H9 (cell line): ENCODE data around the gene SUPT20H. TPM values are rescaled to one million over a fixed set of nuclear protein-coding genes. Genes with fewer than 3 reads are reported as not detected.

Experiments used
- DNase-seq: peaks from one replicate; pipeline ENCODE4 v3.0.0-alpha.2; 2017
- H2AFZ ChIP-seq: one replicate; pipeline ENCODE4 v1.6.1; 2013; ENCODE audit warnings: mild to moderate bottlenecking, low read length, control low read depth, moderate library complexity
- H2AK5ac ChIP-seq: 2 replicates; pipeline ENCODE4 v1.6.1; 2013; ENCODE audit warnings: low read length, control low read depth, mixed read lengths; ENCODE audit not compliant: insufficient read length
- H2BK120ac ChIP-seq: one replicate; pipeline ENCODE4 v1.6.1; 2013; ENCODE audit warnings: low read depth, mild to moderate bottlenecking, low read length, control low read depth, inconsistent platforms; ENCODE audit not compliant: poor library complexity, severe bottlenecking
- H2BK12ac ChIP-seq: 2 replicates; pipeline ENCODE4 v1.6.1; 2013; ENCODE audit warnings: low read length, control low read depth, mixed read lengths, low read depth; ENCODE audit not compliant: insufficient read length
- H2BK15ac ChIP-seq: 2 replicates; pipeline ENCODE4 v1.6.1; 2013; ENCODE audit warnings: low read depth, low read length, control low read depth
- H2BK20ac ChIP-seq: one replicate; pipeline ENCODE4 v1.6.1; 2013; ENCODE audit warnings: low read depth, mild to moderate bottlenecking, low read length, control low read depth, inconsistent platforms; ENCODE audit not compliant: poor library complexity, severe bottlenecking
- H2BK5ac ChIP-seq: 2 replicates; pipeline ENCODE4 v1.6.1; 2013; ENCODE audit warnings: low read length, control low read depth, mixed read lengths; ENCODE audit not compliant: insufficient read length
- H3K14ac ChIP-seq: 2 replicates; pipeline ENCODE4 v1.6.1; 2013; ENCODE audit warnings: low read length, control low read depth; ENCODE audit not compliant: insufficient read depth
- H3K18ac ChIP-seq: 2 replicates; pipeline ENCODE4 v1.6.1; 2013; ENCODE audit warnings: low read depth, mild to moderate bottlenecking, mixed read lengths, low read length, control low read depth; ENCODE audit not compliant: insufficient read length
- H3K23ac ChIP-seq: 2 replicates; pipeline ENCODE4 v1.6.1; 2013; ENCODE audit warnings: low read length, control low read depth, mixed read lengths, low read depth; ENCODE audit not compliant: insufficient read length
- H3K23me2 ChIP-seq: 2 replicates; pipeline ENCODE4 v1.6.1; 2013; ENCODE audit warnings: low read depth, mild to moderate bottlenecking, mixed read lengths, low read length, control low read depth; ENCODE audit not compliant: insufficient read length, poor library complexity, severe bottlenecking
- H3K27ac ChIP-seq: 2 replicates; pipeline ENCODE4 v1.5.1; 2013; ENCODE audit warnings: low read length, control low read depth, mixed read lengths, low read depth; ENCODE audit not compliant: insufficient read length
- H3K27me3 ChIP-seq: 2 replicates; pipeline ENCODE4 v1.6.1; 2013; ENCODE audit warnings: low read length, control low read depth, inconsistent platforms; ENCODE audit not compliant: insufficient read depth
- H3K4ac ChIP-seq: 2 replicates; pipeline ENCODE4 v1.6.1; 2013; ENCODE audit warnings: low read depth, mild to moderate bottlenecking, control low read depth, inconsistent platforms, low read length, moderate library complexity
- H3K4me1 ChIP-seq: 2 replicates; pipeline ENCODE4 v1.6.1; 2013; ENCODE audit warnings: low read length, control low read depth, inconsistent platforms; ENCODE audit not compliant: insufficient read depth
- H3K4me2 ChIP-seq: 2 replicates; pipeline ENCODE4 v1.6.1; 2013; ENCODE audit warnings: low read length, control low read depth, mixed read lengths; ENCODE audit not compliant: insufficient read length, insufficient read depth
- H3K56ac ChIP-seq: 2 replicates; pipeline ENCODE4 v1.6.1; 2013; ENCODE audit warnings: low read depth, mild to moderate bottlenecking, mixed read lengths, low read length, control low read depth; ENCODE audit not compliant: insufficient read length
- H3K79me1 ChIP-seq: 2 replicates; pipeline ENCODE4 v1.6.1; 2013; ENCODE audit warnings: low read depth, mild to moderate bottlenecking, moderate library complexity, low read length, control low read depth, inconsistent platforms; ENCODE audit not compliant: insufficient read depth, poor library complexity, severe bottlenecking
- H3K79me2 ChIP-seq: 2 replicates; pipeline ENCODE4 v1.6.1; 2013; ENCODE audit warnings: low read length, control low read depth, inconsistent platforms; ENCODE audit not compliant: insufficient read depth
- H3K9ac ChIP-seq: 2 replicates; pipeline ENCODE4 v1.6.1; 2013; ENCODE audit warnings: low read length, control low read depth, mixed read lengths; ENCODE audit not compliant: insufficient read length; ENCODE audit errors: extremely low read depth
- H3K9me3 ChIP-seq: one replicate; pipeline ENCODE4 v1.6.1; 2013; ENCODE audit warnings: low read depth, low read length, inconsistent platforms; ENCODE audit not compliant: control insufficient read depth
- H3T11ph ChIP-seq: one replicate; pipeline ENCODE4 v1.6.1; 2013; ENCODE audit warnings: mild to moderate bottlenecking, low read length, control low read depth, inconsistent platforms
- H4K20me1 ChIP-seq: one replicate; pipeline ENCODE4 v1.6.1; 2013; ENCODE audit not compliant: control insufficient read depth, insufficient read length, insufficient read depth
- H4K5ac ChIP-seq: 2 replicates; pipeline ENCODE4 v1.6.1; 2013; ENCODE audit warnings: low read depth, mild to moderate bottlenecking, mixed read lengths, low read length, control low read depth; ENCODE audit not compliant: insufficient read length
- H4K8ac ChIP-seq: replicated peaks from 2 replicates; pipeline ENCODE4 v1.6.1; 2013; ENCODE audit warnings: low read length, control low read depth, mixed read lengths, low read depth; ENCODE audit not compliant: insufficient read length
- H4K91ac ChIP-seq: 2 replicates; pipeline ENCODE4 v1.6.1; 2013; ENCODE audit warnings: low read depth, mild to moderate bottlenecking, moderate library complexity, mixed read lengths, low read length, control low read depth; ENCODE audit not compliant: insufficient read length
- H3K27ac Mint-ChIP-seq, 3 experiments: 2 replicates in 2 of 3; 3 replicates in 1 of 3; pipeline ENCODE4 v1.8.0; 2020 to 2021; ENCODE audit warnings: mixed read lengths in 3 of 3, mild to moderate bottlenecking in 1 of 3, moderate library complexity in 1 of 3
- H3K27me3 Mint-ChIP-seq: 2 replicates; pipeline ENCODE4 v1.8.0; 2021; ENCODE audit warnings: low read depth, mild to moderate bottlenecking, moderate library complexity, mixed read lengths
- H3K36me3 Mint-ChIP-seq, 3 experiments: 2 replicates in 2 of 3; 3 replicates in 1 of 3; pipeline ENCODE4 v1.8.0; 2020 to 2021; ENCODE audit warnings: low read depth in 3 of 3, mixed read lengths in 3 of 3; ENCODE audit not compliant: insufficient read depth in 1 of 3
- H3K4me1 Mint-ChIP-seq, 2 experiments: 2 replicates each; pipeline ENCODE4 v1.8.0; 2020; ENCODE audit warnings: mixed read lengths in 2 of 2
- H3K4me3 Mint-ChIP-seq, 2 experiments: 2 replicates in 1 of 2; 3 replicates in 1 of 2; pipeline ENCODE4 v1.8.0; 2020 to 2021; ENCODE audit warnings: mild to moderate bottlenecking in 2 of 2, mixed read lengths in 2 of 2, moderate library complexity in 1 of 2
- H3K9me3 Mint-ChIP-seq, 2 experiments: 2 replicates in 1 of 2; 3 replicates in 1 of 2; pipeline ENCODE4 v1.8.0; 2020; ENCODE audit warnings: mild to moderate bottlenecking in 2 of 2, mixed read lengths in 2 of 2, moderate library complexity in 1 of 2
- WGBS: extraction: QIAGEN DNeasy Blood & Tissue Kit; methylation state at CpG from one replicate; pipeline ENCODE4 v1.1.7; 2013; ENCODE audit warnings: missing lambda C conversion rate, low lambda C conversion rate, mixed read lengths; ENCODE audit not compliant: insufficient read length; ENCODE audit errors: extremely low coverage; 5-methylcytosine and 5-hydroxymethylcytosine counted together
- total RNA-seq: library from RNA; stranded (reverse); gene quantifications from 2 replicates; pipeline ENCODE4 v1.2.1, GENCODE V29; 2021
- TF ChIP-seq, protein P1 (sequence below): fragments of 200-600 bp; sonication (generic); conservative IDR thresholded peaks from 3 replicates; pipeline ENCODE4 v1.8.0; 2021; ENCODE audit warnings: antibody characterized with exemption, mild to moderate bottlenecking

SUPT20H gene
- total RNA-seq, 1 experiment from 2014 or later = 59.5 TPM

GRCh38 chr13:37046062-37046461, 13.4 kb downstream of the SUPT20H start:
- no peaks in the 10 kb centered on the region for H3K4me1 Mint-ChIP-seq
- WGBS = no CpG with 5 or more reads among the region's 1 CpG

More at GRCh38 chr13:37046062-37046461, 13.4 kb downstream of the SUPT20H start:
- Histone ChIP-seq H2BK20ac (no peak overlapping the region), H3K23ac (no peak overlapping the region), H2BK5ac (no peak overlapping the region), H3K4me2 (no peak overlapping the region), H4K91ac (no peak overlapping the region), H2BK15ac (no peak overlapping the region), H4K8ac (no peak overlapping the region), H2BK12ac (no peak overlapping the region), H3K4ac (no peak overlapping the region), H3T11ph (no peak overlapping the region), H3K79me1 (peaks cover 3% of the 10 kb centered on the region), H3K9ac (no peak overlapping the region), H3K27ac (no peak overlapping the region), H3K79me2 (no peaks in the 10 kb centered on the region), H3K14ac (no peak overlapping the region), H2AFZ (no peak overlapping the region), H2BK120ac (no peak overlapping the region), H3K4me1 (no peaks in the 10 kb centered on the region), H3K27me3 (no peaks in the 10 kb centered on the region), H3K56ac (no peak overlapping the region), H3K9me3 (no peaks in the 10 kb centered on the region), H3K23me2 (no peaks in the 10 kb centered on the region), H4K5ac (no peak overlapping the region), H3K18ac (no peak overlapping the region), H4K20me1 (no peaks in the 10 kb centered on the region), H2AK5ac (no peak overlapping the region)
- TF ChIP-seq, protein P1, sequence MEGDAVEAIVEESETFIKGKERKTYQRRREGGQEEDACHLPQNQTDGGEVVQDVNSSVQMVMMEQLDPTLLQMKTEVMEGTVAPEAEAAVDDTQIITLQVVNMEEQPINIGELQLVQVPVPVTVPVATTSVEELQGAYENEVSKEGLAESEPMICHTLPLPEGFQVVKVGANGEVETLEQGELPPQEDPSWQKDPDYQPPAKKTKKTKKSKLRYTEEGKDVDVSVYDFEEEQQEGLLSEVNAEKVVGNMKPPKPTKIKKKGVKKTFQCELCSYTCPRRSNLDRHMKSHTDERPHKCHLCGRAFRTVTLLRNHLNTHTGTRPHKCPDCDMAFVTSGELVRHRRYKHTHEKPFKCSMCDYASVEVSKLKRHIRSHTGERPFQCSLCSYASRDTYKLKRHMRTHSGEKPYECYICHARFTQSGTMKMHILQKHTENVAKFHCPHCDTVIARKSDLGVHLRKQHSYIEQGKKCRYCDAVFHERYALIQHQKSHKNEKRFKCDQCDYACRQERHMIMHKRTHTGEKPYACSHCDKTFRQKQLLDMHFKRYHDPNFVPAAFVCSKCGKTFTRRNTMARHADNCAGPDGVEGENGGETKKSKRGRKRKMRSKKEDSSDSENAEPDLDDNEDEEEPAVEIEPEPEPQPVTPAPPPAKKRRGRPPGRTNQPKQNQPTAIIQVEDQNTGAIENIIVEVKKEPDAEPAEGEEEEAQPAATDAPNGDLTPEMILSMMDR = no peak
- peaks cover 21 to 46% (median 35%) of the 10 kb centered on the region in 3 experiments for H3K36me3 Mint-ChIP-seq
- no peaks in the 10 kb centered on the region for H3K9me3 Mint-ChIP-seq
- no peak for DNase-seq
- H3K27me3 Mint-ChIP-seq = no peaks in the 10 kb centered on the region
- H3K27ac Mint-ChIP-seq = no peak overlapping the region
- H3K4me3 Mint-ChIP-seq = no peak overlapping the region
